Mucosa of descending colon (tissue), 3 donors: Measurements from ENCODE around the gene KIAA0319L. TPM values are rescaled to one million over a fixed set of nuclear protein-coding genes. Genes with fewer than 3 reads are reported as not detected.

Experiments
- ATAC-seq: fragments of 200-7000 bp; cut with Tn5 transposase; one replicate; pipeline ENCODE4 v1.9.1; 2020; ENCODE audit warnings: mild to moderate bottlenecking, moderate library complexity
- DNase-seq, 3 donors: peaks; one replicate each; pipeline ENCODE4 v3.0.0-alpha.2; 2020
- H3K36me3 ChIP-seq: fragments of 200-600 bp; one replicate; pipeline ENCODE4 v1.8.0; 2021; ENCODE audit warnings: low read depth, mild to moderate bottlenecking
- H3K4me1 ChIP-seq: fragments of 200-600 bp; one replicate; pipeline ENCODE4 v1.8.0; 2021; ENCODE audit warnings: low read depth, mild to moderate bottlenecking
- H3K4me3 ChIP-seq: fragments of 200-600 bp; one replicate; pipeline ENCODE4 v1.8.0; 2021; ENCODE audit warnings: mild to moderate bottlenecking
- H3K9me3 ChIP-seq: fragments of 200-600 bp; one replicate; pipeline ENCODE4 v1.8.0; 2021; ENCODE audit warnings: mild to moderate bottlenecking
- CTCF ChIP-seq: fragments of 200-600 bp; IDR thresholded peaks from one replicate; pipeline ENCODE4 v1.8.0; 2022; ENCODE audit warnings: antibody characterized with exemption, mild to moderate bottlenecking
- intact Hi-C, 2 donors: fragments of 100-400 bp; cut with DNase I in 1 of 2; cut with micrococcal nuclease in 1 of 2; formaldehyde crosslinking; loops; one replicate each; pipeline versions ENCODE4 v1.11.0 to v1.11.1; 2022; cut with DNase I, micrococcal nuclease
- total RNA-seq, 3 donors: library from RNA; stranded (reverse); fragmentation: NEBNext Ultra II Directional in 2 of 3; extraction: Animal tissue kit (Norgen Biotek cat#: 25700) in 2 of 3; gene quantifications; one replicate each; pipeline versions ENCODE4 v1.2.1 to v1.2.4, GENCODE V29; 2021 to 2023
- donor health status: DM: no; HTN: no; CAD: no; lungs with moderate emphysema.
- donor health status: DM: no; HTN: no; CAD: no.
- donor health status: DM: no; HTN: yes; CAD: no.

KIAA0319L gene
- total RNA-seq, 3 donors from 2014 or later: 59.6 to 84.6 (median 75.7) TPM

- Histone ChIP-seq H3K36me3 (no peaks in the 10 kb centered on the region), H3K4me1 (peaks cover 5% of the 10 kb centered on the region), H3K4me3 (no peak overlapping the region), H3K9me3 (no peaks in the 10 kb centered on the region)
- intact Hi-C loops: no loop called here
- no peak for DNase-seq
- no peak for TF ChIP-seq CTCF
- no peak for ATAC-seq
Observed at GRCh38 chr1:35509558-35509957, 47.6 kb downstream of the KIAA0319L start.

- TF ChIP-seq CTCF: no peak
- no peak for ATAC-seq
- Histone ChIP-seq H3K9me3 (no peaks in the 10 kb centered on the region), H3K4me1 (peaks cover 5% of the 10 kb centered on the region), H3K4me3 (no peak overlapping the region), H3K36me3 (no peaks in the 10 kb centered on the region)
- no peak for DNase-seq
- intact Hi-C loops: no loop called here
Observed at GRCh38 chr1:35507947-35508346, 49.3 kb downstream of the KIAA0319L start.

GRCh38 chr1:35506960-35507912 lies 50.0 kb downstream of the KIAA0319L start:
- no peaks in the 10 kb centered on the region for H3K36me3 ChIP-seq
- ATAC-seq (no peak), DNase-seq (no peak)
- intact Hi-C loops: no loop called here
- H3K4me1 ChIP-seq: peaks cover 5% of the 10 kb centered on the region
- no peaks in the 10 kb centered on the region for H3K9me3 ChIP-seq
- no peak for TF ChIP-seq CTCF
- H3K4me3 ChIP-seq: no peak overlapping the region

GRCh38 chr1:35505911-35506798 lies 51.0 kb downstream of the KIAA0319L start:
- intact Hi-C loops: no loop called here
- no peak for TF ChIP-seq CTCF
- peak; percentile 77 for ATAC-seq
- peak in 1 of 3 donors; percentile 13 for DNase-seq
- peaks cover 5% of the 10 kb centered on the region for H3K4me1 ChIP-seq
- H3K9me3 ChIP-seq: no peaks in the 10 kb centered on the region
- no peak overlapping the region for H3K4me3 ChIP-seq
- H3K36me3 ChIP-seq: no peaks in the 10 kb centered on the region

GRCh38 chr1:35502242-35502641 lies 55.0 kb downstream of the KIAA0319L start:
- DNase-seq (no peak), ATAC-seq (no peak)
- Histone ChIP-seq H3K4me3 (no peak overlapping the region), H3K9me3 (no peaks in the 10 kb centered on the region), H3K4me1 (peaks cover 5% of the 10 kb centered on the region), H3K36me3 (no peaks in the 10 kb centered on the region)
- no peak for TF ChIP-seq CTCF
- intact Hi-C loops: no loop called here
